Measurements from ENCODE around the gene NALF2. TPM values are rescaled to one million over a fixed set of nuclear protein-coding genes. Genes with fewer than 3 reads are reported as not detected.

The NALF2 gene
- total RNA-seq (2014; rRNA removed; shearing (Covaris generic)) = not detected in 2 replicates

GRCh38 chrX:69503782-69504625 is at the start of gene NALF2:
TSS of gene NALF2 (plus strand) at chrX:69504326. CDS start at chrX:69505283, 957 bp downstream.
- no peak for DNase-seq (ENCODE audit: low spot score)

GRCh38 chrX:69457756-69458155 is 46.4 kb upstream of the NALF2 start:
- no peak for DNase-seq (ENCODE audit: low spot score)

GRCh38 chrX:69466546-69466945 is 37.6 kb upstream of the NALF2 start:
- no peak for DNase-seq (ENCODE audit: low spot score)

- no peak for DNase-seq (ENCODE audit: low spot score)
These were observed 34.2 kb upstream of the NALF2 start for GRCh38 chrX:69469975-69470374.

GRCh38 chrX:69489625-69490024 is 14.5 kb upstream of the NALF2 start:
- DNase-seq (ENCODE audit: low spot score) = no peak

- no peak for DNase-seq (ENCODE audit: low spot score)
These were observed 10.9 kb upstream of the NALF2 start for GRCh38 chrX:69493193-69493592.

GRCh38 chrX:69493766-69494165 is 10.4 kb upstream of the NALF2 start:
- no peak for DNase-seq (ENCODE audit: low spot score)

- no peak for DNase-seq (ENCODE audit: low spot score)
These were observed 7.9 kb upstream of the NALF2 start for GRCh38 chrX:69496183-69496582.

GRCh38 chrX:69501429-69501828 is 2.7 kb upstream of the NALF2 start:
- no peak for DNase-seq (ENCODE audit: low spot score)

- DNase-seq (ENCODE audit: low spot score) = no peak
These were observed 821 bp upstream of the NALF2 start for GRCh38 chrX:69503228-69503781.

- no peak for DNase-seq (ENCODE audit: low spot score)
These were observed 793 bp downstream of the NALF2 start for GRCh38 chrX:69504626-69505612.

- no peak for DNase-seq (ENCODE audit: low spot score)
These were observed 1.9 kb downstream of the NALF2 start for GRCh38 chrX:69505772-69506616.

- DNase-seq (ENCODE audit: low spot score) = no peak
These were observed 2.7 kb downstream of the NALF2 start for GRCh38 chrX:69506617-69507499.

- no peak for DNase-seq (ENCODE audit: low spot score)
These were observed 3.3 kb downstream of the NALF2 start for GRCh38 chrX:69507500-69507789.

GRCh38 chrX:69508610-69509009 is 4.5 kb downstream of the NALF2 start:
- no peak for DNase-seq (ENCODE audit: low spot score)

GRCh38 chrX:69510137-69510715 is 6.1 kb downstream of the NALF2 start:
- DNase-seq (ENCODE audit: low spot score) = no peak

- no peak for DNase-seq (ENCODE audit: low spot score)
These were observed 6.9 kb downstream of the NALF2 start for GRCh38 chrX:69510914-69511513.

- DNase-seq (ENCODE audit: low spot score) = no peak
These were observed 17.9 kb downstream of the NALF2 start for GRCh38 chrX:69522052-69522451.

- DNase-seq (ENCODE audit: low spot score) = no peak
These were observed 19.2 kb downstream of the NALF2 start for GRCh38 chrX:69523314-69523713.
